Peyer's patch (tissue), 4 donors: ENCODE results near the gene LRCH4. TPM values are rescaled to one million over a fixed set of nuclear protein-coding genes. Genes with fewer than 3 reads are reported as not detected.

ENCODE experiments used
- DNase-seq, 3 donors: peaks; one replicate each; pipeline ENCODE4 v3.0.0-alpha.2; 2017 to 2019
- H3K27ac ChIP-seq, 4 donors: fragments of 200-600 bp; sonication (generic); one replicate each; pipeline ENCODE4 v1.5.1; 2016 to 2019
- H3K27me3 ChIP-seq, 2 donors: fragments of 200-600 bp; sonication (generic); one replicate each; pipeline ENCODE4 v1.5.1; 2019
- H3K36me3 ChIP-seq, 3 donors: fragments of 200-600 bp; sonication (generic); one replicate each; pipeline ENCODE4 v1.5.1; 2016 to 2019
- H3K4me1 ChIP-seq, 4 donors: fragments of 200-600 bp; sonication (generic); one replicate each; pipeline ENCODE4 v1.5.1; 2016 to 2019
- H3K4me3 ChIP-seq, 4 donors: fragments of 200-600 bp; sonication (generic); 1 replicate in 3 of 4; 2 replicates in 1 of 4; pipeline ENCODE4 v1.5.1; 2016 to 2019; ENCODE audit warnings: mild to moderate bottlenecking in 1 of 4
- H3K9me3 ChIP-seq, 4 donors: fragments of 200-600 bp; sonication (generic); one replicate each; pipeline ENCODE4 v1.5.1; 2016 to 2019; ENCODE audit warnings: mild to moderate bottlenecking in 1 of 4
- CTCF ChIP-seq, 6 experiments: fragments of 450-650 bp in 4 of 6; fragments of 200-600 bp in 2 of 6; sonication (generic) in 1 of 6; IDR thresholded peaks; one replicate each; pipeline ENCODE4 v1.5.1; 2017 to 2019; ENCODE audit warnings: antibody characterized with exemption in 6 of 6, mild to moderate bottlenecking in 3 of 6, moderate library complexity in 1 of 6
- POLR2A ChIP-seq, 2 donors: fragments of 450-650 bp; IDR thresholded peaks; one replicate each; pipeline ENCODE4 v1.5.1; 2017; ENCODE audit warnings: antibody characterized with exemption in 2 of 2, mild to moderate bottlenecking in 2 of 2, moderate library complexity in 2 of 2
- total RNA-seq, 4 donors: library from RNA; depleted of rRNA; stranded (reverse); fragments of >200 nt; gene quantifications; one replicate each; pipeline ENCODE4 v1.1.0, GENCODE V29; 2016

LRCH4 gene
- total RNA-seq, 4 donors from 2014 or later, result 76.7 to 232 (median 156) TPM

- Histone ChIP-seq H3K36me3 (peaks cover 0 to 13% (median 0%) of the 10 kb centered on the region in 3 donors), H3K9me3 (no peaks in the 10 kb centered on the region), H3K4me3 (peak within 1 kb of the TSS; percentile 92 to 95 (median 92)), H3K4me1 (peaks cover 8 to 32% (median 13%) of the 10 kb centered on the region in 4 donors), H3K27me3 (no peaks in the 10 kb centered on the region), H3K27ac (peak within 1 kb of the TSS; percentile 98 to 100 (median 99))
- TF ChIP-seq CTCF (IDR thresholded peaks at IDR 0.05), result peak in 1 of 6 experiments; percentile 14
- peak in 1 of 2 donors; percentile 51 for TF ChIP-seq POLR2A (IDR thresholded peaks at IDR 0.05)
- DNase-seq, result peak; percentile 98 to 100 (median 99)
Measured at GRCh38 chr7:100586266-100587025, 517 bp upstream of the LRCH4 start, which contains the start of gene FBXO24. FBXO24 (plus strand) TSS chr7:100586328; CDS start chr7:100586626, 298 bp downstream.

- H3K36me3 ChIP-seq, result peaks cover 0 to 24% (median 0%) of the 10 kb centered on the region in 3 donors
- no peaks in the 10 kb centered on the region for H3K27me3 ChIP-seq
- H3K9me3 ChIP-seq, result no peaks in the 10 kb centered on the region
- peak overlapping the region; percentile 92 to 95 (median 92) for H3K4me3 ChIP-seq
- H3K4me1 ChIP-seq, result peaks cover 8 to 32% (median 13%) of the 10 kb centered on the region in 4 donors
- H3K27ac ChIP-seq, result peak overlapping the region; percentile 98 to 100 (median 99)
- TF ChIP-seq POLR2A (IDR thresholded peaks at IDR 0.05) (peak in 1 of 2 donors; percentile 61), CTCF (IDR thresholded peaks at IDR 0.05) (peak in 2 of 6 experiments; percentile 4 to 9)
- DNase-seq, result peak; percentile 48 to 87 (median 85)
Measured at GRCh38 chr7:100584683-100585510, 1.0 kb downstream of the LRCH4 start.

GRCh38 chr7:100584054-100584682 is 1.8 kb downstream of the LRCH4 start:
- TF ChIP-seq CTCF (IDR thresholded peaks at IDR 0.05), result no peak
- H3K36me3 ChIP-seq, result peaks cover 0 to 32% (median 0%) of the 10 kb centered on the region in 3 donors
- DNase-seq, result peak in 1 of 3 donors; percentile 52

GRCh38 chr7:100583132-100584053 is 2.5 kb downstream of the LRCH4 start:
- H3K4me1 ChIP-seq, result peaks cover 8 to 32% (median 13%) of the 10 kb centered on the region in 4 donors
- no peak for TF ChIP-seq POLR2A (IDR thresholded peaks at IDR 0.05)
- TF ChIP-seq CTCF (IDR thresholded peaks at IDR 0.05), result no peak
- no peaks in the 10 kb centered on the region for H3K9me3 ChIP-seq
- DNase-seq, result peak in 2 of 3 donors; percentile 94 to 95
- H3K27ac ChIP-seq, result peak overlapping the region; percentile 98 to 100 (median 99)
- peaks cover 0 to 39% (median 0%) of the 10 kb centered on the region in 3 donors for H3K36me3 ChIP-seq
- H3K4me3 ChIP-seq, result peak overlapping the region; percentile 92 to 95 (median 92)
- H3K27me3 ChIP-seq, result no peaks in the 10 kb centered on the region

More at GRCh38 chr7:100584054-100584682, 1.8 kb downstream of the LRCH4 start:
- peaks cover 8 to 32% (median 13%) of the 10 kb centered on the region in 4 donors for H3K4me1 ChIP-seq
- no peaks in the 10 kb centered on the region for H3K27me3 ChIP-seq
- no peaks in the 10 kb centered on the region for H3K9me3 ChIP-seq
- H3K4me3 ChIP-seq, result peak overlapping the region; percentile 92 to 95 (median 92)
- H3K27ac ChIP-seq, result peak overlapping the region; percentile 98 to 100 (median 99)
